Measurements from ENCODE around the gene SELENOK.

DNA sequence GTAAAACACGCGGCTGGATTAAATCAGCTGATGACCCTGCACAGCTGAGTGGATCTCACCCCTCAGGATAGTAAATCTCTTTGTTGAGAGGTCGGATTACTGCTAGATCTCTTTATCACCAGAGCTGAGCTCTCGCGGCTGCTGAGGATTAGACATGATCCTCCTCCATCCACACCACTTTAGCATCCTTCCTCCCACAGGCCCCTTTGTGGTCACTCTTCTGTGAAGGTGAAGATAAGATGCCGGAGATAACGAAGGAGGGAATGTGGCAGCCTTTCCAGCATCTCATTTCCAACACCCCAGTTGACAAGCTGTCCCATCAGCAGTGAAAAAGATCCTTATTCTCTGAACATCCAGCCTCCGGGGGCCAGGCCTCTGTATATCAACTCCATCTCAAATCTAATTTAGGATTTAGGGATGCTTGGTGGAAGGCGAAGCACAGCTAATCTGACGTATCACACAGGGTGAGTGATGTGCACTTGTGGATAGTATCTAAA is 47.5 kb upstream of the SELENOK start:
- TF ChIP-seq SP1 (IDR thresholded peaks at IDR 0.05) = no peak
- TF ChIP-seq TARDBP (IDR thresholded peaks at IDR 0.05) = no peak
- TF ChIP-seq FOXK2 (IDR thresholded peaks at IDR 0.05) = no peak
- no peak for TF ChIP-seq ZNF384 (IDR thresholded peaks at IDR 0.05)
- no peak for TF ChIP-seq SUZ12 (IDR thresholded peaks at IDR 0.05)
- TF ChIP-seq BHLHE40 (IDR thresholded peaks at IDR 0.05; ENCODE audit: borderline replicate concordance) = no peak
- TF ChIP-seq ELF4 (IDR thresholded peaks at IDR 0.05) = no peak
